GM12872 (cell line): ENCODE measurements around the gene POM121L2.

Source experiments
- CTCF ChIP-seq: IDR thresholded peaks from 3 replicates; pipeline ENCODE4 v1.5.1; 2011; ENCODE audit warnings: low read depth, mild to moderate bottlenecking, low read length, moderate library complexity; ENCODE audit not compliant: insufficient read depth

Gene POM121L2

DNA sequence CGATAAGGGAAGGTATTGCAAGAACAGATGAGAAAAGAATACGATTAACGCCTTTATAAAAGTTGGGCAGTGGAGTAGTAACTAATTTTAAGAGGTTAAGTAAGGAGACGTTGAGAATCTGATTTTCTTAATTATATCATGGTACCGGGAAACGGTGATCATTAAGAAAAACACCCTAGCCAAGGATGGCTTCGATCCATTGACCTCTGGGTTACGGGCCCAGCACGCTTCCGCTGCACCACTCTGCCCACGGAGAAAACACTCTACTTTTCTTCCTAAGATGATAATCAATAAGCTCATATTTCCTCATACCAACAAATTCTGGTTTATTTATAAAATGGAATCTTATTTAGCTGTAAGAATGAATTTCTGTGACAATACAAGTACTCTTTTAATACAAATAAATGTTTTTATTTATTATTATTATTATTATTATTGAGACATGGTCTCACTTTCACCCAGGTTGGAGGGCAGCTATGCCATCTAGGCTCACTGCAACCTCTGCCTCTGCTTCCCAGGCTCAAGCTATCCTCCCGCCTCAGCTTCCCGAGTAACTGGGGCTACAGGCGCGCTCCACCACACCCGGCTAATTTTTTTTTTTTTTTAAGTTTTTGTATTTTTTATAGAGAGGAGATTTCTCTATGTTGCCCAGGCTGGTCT lies 8.3 kb downstream of the POM121L2 start:
- no peak for TF ChIP-seq CTCF

DNA sequence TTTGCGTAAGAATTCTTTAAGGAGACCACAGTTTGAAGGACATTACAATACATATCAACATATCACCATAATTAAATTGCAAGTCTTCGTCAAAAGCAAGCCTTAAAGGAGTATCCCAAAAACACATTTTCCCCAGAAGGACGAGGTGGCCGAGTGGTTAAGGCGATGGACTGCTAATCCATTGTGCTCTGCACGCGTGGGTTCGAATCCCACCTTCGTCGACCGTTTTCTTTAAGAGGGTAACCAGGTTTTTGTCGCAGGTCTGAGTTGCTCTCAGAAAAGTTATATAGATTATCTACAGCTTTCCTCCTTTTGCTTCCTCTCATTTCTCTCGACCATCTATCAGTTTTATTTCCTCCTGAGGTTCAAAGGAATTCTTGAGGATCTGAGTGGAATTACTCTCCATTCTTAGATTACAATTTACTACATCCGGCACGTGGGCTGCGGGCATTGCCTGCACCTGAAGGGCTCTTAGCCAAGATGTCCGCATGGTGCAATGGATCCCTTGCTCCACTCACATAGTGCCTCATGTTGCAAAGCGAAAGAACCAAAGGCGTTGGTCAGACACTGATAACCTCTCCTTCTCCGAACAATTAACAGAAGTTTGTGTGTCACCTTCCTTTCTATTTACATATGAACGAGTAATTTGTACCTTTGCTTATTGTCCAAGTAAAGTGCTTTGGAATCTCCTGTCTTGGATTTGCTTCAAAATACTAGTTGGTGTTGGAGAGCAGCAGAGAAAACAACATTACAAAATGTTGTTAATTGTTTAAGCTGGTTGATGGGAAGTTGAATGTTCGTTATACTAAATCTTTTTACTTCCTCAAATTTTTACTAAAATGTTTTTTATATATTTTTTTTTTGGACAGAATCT lies 14.0 kb downstream of the POM121L2 start:
- no peak for TF ChIP-seq CTCF

DNA sequence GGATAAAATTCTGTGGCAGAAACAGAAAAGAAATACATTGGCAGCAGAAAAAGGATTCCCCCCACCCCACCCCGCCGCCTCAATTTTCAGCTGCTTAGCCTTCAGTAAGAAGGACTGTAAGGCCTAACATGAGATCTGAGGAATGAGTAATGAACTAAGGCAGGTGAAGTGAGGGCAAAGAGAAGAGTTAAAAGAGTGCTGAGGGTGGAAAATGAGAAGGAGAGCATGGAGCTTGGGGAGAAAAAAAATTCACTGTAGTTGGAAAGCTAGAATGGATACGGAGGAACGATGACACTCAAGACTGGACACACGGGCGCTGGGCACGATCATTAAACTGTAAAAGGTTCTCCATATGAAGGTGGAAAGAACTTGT lies 14.6 kb downstream of the POM121L2 start:
- TF ChIP-seq CTCF = no peak

- TF ChIP-seq CTCF = no peak
Measured at GRCh38 chr6:27296106-27296783, 15.8 kb downstream of the POM121L2 start.

- TF ChIP-seq CTCF = no peak
Measured at GRCh38 chr6:27295301-27296079, 16.6 kb downstream of the POM121L2 start.

DNA sequence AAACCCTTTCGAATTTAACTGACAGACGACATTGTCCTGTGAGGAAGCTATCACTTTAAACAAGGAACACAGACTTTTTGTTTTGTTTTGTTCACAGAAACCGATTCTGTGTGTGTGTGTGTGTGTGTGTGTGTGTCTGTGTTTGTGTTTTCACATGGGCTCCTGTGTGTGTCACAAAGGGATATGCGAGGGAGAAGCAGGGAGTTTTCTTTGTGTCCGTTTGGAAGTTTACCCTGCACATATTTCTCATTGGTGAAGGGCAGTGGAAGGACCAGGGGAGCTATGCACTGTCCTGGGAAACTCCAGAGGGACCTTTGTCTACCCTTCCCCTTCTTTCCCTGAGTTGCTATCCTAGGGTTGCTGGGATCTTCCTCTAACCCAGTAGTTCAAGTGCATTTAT lies 17.7 kb downstream of the POM121L2 start:
- TF ChIP-seq CTCF = no peak
